GM23338 (cell line): ENCODE data around the gene GPR31. TPM values are rescaled to one million over a fixed set of nuclear protein-coding genes. Genes with fewer than 3 reads are reported as not detected.

Experiments
- ATAC-seq: fragments of 200-7000 bp; cut with Tn5 transposase; 3 replicates; pipeline ENCODE4 v1.9.1; 2020
- DNase-seq: peaks from one replicate; pipeline ENCODE4 v3.0.0-alpha.2; 2015; ENCODE audit warnings: low spot score
- H2AFZ ChIP-seq: fragments of 200-600 bp; sonication (generic); 2 replicates; pipeline ENCODE4 v1.8.0; 2016; ENCODE audit warnings: antibody characterized with exemption, mild to moderate bottlenecking, moderate library complexity
- H3F3A ChIP-seq: fragments of 200-600 bp; sonication (generic); replicated peaks from 2 replicates; pipeline ENCODE4 v1.8.0; 2017; ENCODE audit warnings: antibody characterized with exemption, mixed run types, low read depth
- H3K27ac ChIP-seq: fragments of 200-600 bp; sonication (generic); 2 replicates; pipeline ENCODE4 v1.6.1; 2016; ENCODE audit warnings: low read depth
- H3K27me3 ChIP-seq: fragments of 200-600 bp; sonication (generic); 2 replicates; pipeline ENCODE4 v1.8.0; 2016; ENCODE audit warnings: mild to moderate bottlenecking, mixed run types, moderate library complexity; ENCODE audit not compliant: insufficient read depth
- H3K36me3 ChIP-seq: fragments of 200-600 bp; sonication (generic); 2 replicates; pipeline ENCODE4 v1.8.0; 2016; ENCODE audit warnings: mild to moderate bottlenecking; ENCODE audit not compliant: insufficient read depth
- H3K4me1 ChIP-seq: fragments of 200-600 bp; sonication (generic); 2 replicates; pipeline ENCODE4 v1.8.0; 2016; ENCODE audit warnings: mild to moderate bottlenecking, moderate library complexity; ENCODE audit not compliant: insufficient read depth
- H3K4me2 ChIP-seq: fragments of 200-600 bp; sonication (generic); 2 replicates; pipeline ENCODE4 v1.7.1; 2017; ENCODE audit warnings: mixed run types
- H3K4me3 ChIP-seq: fragments of 200-600 bp; sonication (generic); 2 replicates; pipeline ENCODE4 v1.6.1; 2016; ENCODE audit warnings: mixed run types
- H3K79me2 ChIP-seq: fragments of 200-600 bp; sonication (generic); replicated peaks from 2 replicates; pipeline ENCODE4 v1.8.0; 2017; ENCODE audit warnings: mild to moderate bottlenecking; ENCODE audit not compliant: insufficient read depth
- H3K9me2 ChIP-seq: fragments of 200-600 bp; sonication (generic); 2 replicates; pipeline ENCODE4 v1.8.0; 2017; ENCODE audit not compliant: insufficient read depth
- H4K20me1 ChIP-seq: fragments of 200-600 bp; sonication (generic); replicated peaks from 2 replicates; pipeline ENCODE4 v1.8.0; 2017; ENCODE audit warnings: mild to moderate bottlenecking; ENCODE audit not compliant: insufficient read depth
- H3K27ac Mint-ChIP-seq: 2 replicates; pipeline ENCODE4 v1.8.0; 2020; ENCODE audit warnings: inconsistent platforms, mild to moderate bottlenecking, moderate library complexity, mixed read lengths
- H3K27me3 Mint-ChIP-seq: 3 replicates; pipeline ENCODE4 v1.8.0; 2022; ENCODE audit warnings: low read depth, mild to moderate bottlenecking, moderate library complexity, mixed read lengths, inconsistent platforms; ENCODE audit not compliant: insufficient read depth, poor library complexity
- H3K36me3 Mint-ChIP-seq: 3 replicates; pipeline ENCODE4 v1.8.0; 2021; ENCODE audit warnings: low read depth, mild to moderate bottlenecking, inconsistent platforms, moderate library complexity, mixed read lengths
- H3K4me1 Mint-ChIP-seq: 3 replicates; pipeline ENCODE4 v1.8.0; 2020; ENCODE audit warnings: mild to moderate bottlenecking, inconsistent platforms, mixed read lengths
- H3K4me3 Mint-ChIP-seq: 3 replicates; pipeline ENCODE4 v1.8.0; 2021; ENCODE audit warnings: moderate library complexity, mild to moderate bottlenecking, inconsistent platforms, mixed read lengths
- H3K9me3 Mint-ChIP-seq: 3 replicates; pipeline ENCODE4 v1.8.0; 2020; ENCODE audit warnings: moderate library complexity, mild to moderate bottlenecking, inconsistent platforms, mixed read lengths
- CREB1 ChIP-seq: fragments of 250-450 bp; sonication (Bioruptor Pico); IDR thresholded peaks from 2 replicates; pipeline ENCODE4 v1.5.0; 2020; ENCODE audit warnings: low read depth, mild to moderate bottlenecking, moderate library complexity
- EZH2phosphoT487 ChIP-seq: fragments of 200-600 bp; sonication (generic); IDR thresholded peaks from one replicate; pipeline ENCODE4 v1.8.1; 2018; ENCODE audit warnings: antibody characterized with exemption; ENCODE audit not compliant: unreplicated experiment
- JUNB ChIP-seq: IDR thresholded peaks from one replicate; pipeline ENCODE4 v1.6.1; 2016; ENCODE audit warnings: antibody characterized with exemption; ENCODE audit not compliant: unreplicated experiment
- NANOG ChIP-seq: IDR thresholded peaks from 2 replicates; pipeline ENCODE4 v1.6.1; 2016; ENCODE audit warnings: antibody characterized with exemption, borderline replicate concordance
- STAT1 ChIP-seq: IDR thresholded peaks from one replicate; pipeline ENCODE4 v1.6.1; 2016; ENCODE audit warnings: antibody characterized with exemption; ENCODE audit not compliant: unreplicated experiment
- ZNF331 ChIP-seq: fragments of 250-450 bp; sonication (Bioruptor Pico); IDR thresholded peaks from 2 replicates; pipeline ENCODE4 v1.5.0; 2020; ENCODE audit warnings: low read depth, mild to moderate bottlenecking, moderate library complexity
- polyA plus RNA-seq: library from polyadenylated mRNA; unstranded; fragments of >200 nt; fragmentation: Nextera tagmentation; extraction: Ambion mirVana; gene quantifications from 2 replicates; pipeline ENCODE4 v1.2.1, GENCODE V29; 2016
- total RNA-seq: library from RNA; depleted of rRNA; stranded (reverse); fragments of >200 nt; shearing (Covaris generic); gene quantifications from 2 replicates; pipeline ENCODE4 v1.2.3, GENCODE V29; 2014
- TF ChIP-seq, protein P1 (sequence below): IDR thresholded peaks from one replicate; pipeline ENCODE4 v1.6.1; 2018; ENCODE audit warnings: antibody characterized with exemption; ENCODE audit not compliant: unreplicated experiment
- TF ChIP-seq, protein P2 (sequence below), 2 experiments: fragments of 200-600 bp in 1 of 2; sonication (generic) in 1 of 2; conservative IDR thresholded peaks; 2 replicates each; pipeline versions ENCODE4 v1.5.1 to v1.6.1; 2016 to 2017; ENCODE audit warnings: antibody characterized with exemption in 2 of 2, low read depth in 2 of 2, mild to moderate bottlenecking in 2 of 2, moderate library complexity in 1 of 2
- TF ChIP-seq, protein P3 (sequence below): IDR thresholded peaks from 2 replicates; pipeline ENCODE4 v1.6.1; 2016; ENCODE audit warnings: antibody characterized with exemption

The GPR31 gene
- total and polyA plus RNA-seq, 2 experiments from 2014 or later: not detected

DNA sequence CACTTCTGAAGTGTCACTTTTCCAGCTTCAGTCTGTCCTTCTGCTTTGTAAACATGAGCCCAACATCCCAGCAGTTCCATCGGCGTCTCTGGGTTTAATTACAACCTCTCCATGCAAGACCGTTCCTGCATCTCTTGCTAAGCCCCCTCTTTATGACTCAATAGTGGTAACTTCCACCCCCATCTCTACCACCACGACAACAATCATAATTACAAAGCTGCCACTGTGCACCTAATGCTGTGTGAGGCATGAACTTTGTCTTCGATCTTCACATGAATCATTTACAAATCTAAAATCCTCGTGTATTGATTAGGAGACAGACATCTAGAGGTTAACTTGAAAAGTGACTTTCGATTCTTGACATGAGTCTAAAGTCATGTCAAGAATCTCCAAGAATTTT lies 39.8 kb downstream of the GPR31 start (continued):
- TF ChIP-seq, protein P1, sequence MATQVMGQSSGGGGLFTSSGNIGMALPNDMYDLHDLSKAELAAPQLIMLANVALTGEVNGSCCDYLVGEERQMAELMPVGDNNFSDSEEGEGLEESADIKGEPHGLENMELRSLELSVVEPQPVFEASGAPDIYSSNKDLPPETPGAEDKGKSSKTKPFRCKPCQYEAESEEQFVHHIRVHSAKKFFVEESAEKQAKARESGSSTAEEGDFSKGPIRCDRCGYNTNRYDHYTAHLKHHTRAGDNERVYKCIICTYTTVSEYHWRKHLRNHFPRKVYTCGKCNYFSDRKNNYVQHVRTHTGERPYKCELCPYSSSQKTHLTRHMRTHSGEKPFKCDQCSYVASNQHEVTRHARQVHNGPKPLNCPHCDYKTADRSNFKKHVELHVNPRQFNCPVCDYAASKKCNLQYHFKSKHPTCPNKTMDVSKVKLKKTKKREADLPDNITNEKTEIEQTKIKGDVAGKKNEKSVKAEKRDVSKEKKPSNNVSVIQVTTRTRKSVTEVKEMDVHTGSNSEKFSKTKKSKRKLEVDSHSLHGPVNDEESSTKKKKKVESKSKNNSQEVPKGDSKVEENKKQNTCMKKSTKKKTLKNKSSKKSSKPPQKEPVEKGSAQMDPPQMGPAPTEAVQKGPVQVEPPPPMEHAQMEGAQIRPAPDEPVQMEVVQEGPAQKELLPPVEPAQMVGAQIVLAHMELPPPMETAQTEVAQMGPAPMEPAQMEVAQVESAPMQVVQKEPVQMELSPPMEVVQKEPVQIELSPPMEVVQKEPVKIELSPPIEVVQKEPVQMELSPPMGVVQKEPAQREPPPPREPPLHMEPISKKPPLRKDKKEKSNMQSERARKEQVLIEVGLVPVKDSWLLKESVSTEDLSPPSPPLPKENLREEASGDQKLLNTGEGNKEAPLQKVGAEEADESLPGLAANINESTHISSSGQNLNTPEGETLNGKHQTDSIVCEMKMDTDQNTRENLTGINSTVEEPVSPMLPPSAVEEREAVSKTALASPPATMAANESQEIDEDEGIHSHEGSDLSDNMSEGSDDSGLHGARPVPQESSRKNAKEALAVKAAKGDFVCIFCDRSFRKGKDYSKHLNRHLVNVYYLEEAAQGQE: no peak
- no peak for TF ChIP-seq STAT1
- TF ChIP-seq EZH2phosphoT487: no peak
- TF ChIP-seq, protein P2, sequence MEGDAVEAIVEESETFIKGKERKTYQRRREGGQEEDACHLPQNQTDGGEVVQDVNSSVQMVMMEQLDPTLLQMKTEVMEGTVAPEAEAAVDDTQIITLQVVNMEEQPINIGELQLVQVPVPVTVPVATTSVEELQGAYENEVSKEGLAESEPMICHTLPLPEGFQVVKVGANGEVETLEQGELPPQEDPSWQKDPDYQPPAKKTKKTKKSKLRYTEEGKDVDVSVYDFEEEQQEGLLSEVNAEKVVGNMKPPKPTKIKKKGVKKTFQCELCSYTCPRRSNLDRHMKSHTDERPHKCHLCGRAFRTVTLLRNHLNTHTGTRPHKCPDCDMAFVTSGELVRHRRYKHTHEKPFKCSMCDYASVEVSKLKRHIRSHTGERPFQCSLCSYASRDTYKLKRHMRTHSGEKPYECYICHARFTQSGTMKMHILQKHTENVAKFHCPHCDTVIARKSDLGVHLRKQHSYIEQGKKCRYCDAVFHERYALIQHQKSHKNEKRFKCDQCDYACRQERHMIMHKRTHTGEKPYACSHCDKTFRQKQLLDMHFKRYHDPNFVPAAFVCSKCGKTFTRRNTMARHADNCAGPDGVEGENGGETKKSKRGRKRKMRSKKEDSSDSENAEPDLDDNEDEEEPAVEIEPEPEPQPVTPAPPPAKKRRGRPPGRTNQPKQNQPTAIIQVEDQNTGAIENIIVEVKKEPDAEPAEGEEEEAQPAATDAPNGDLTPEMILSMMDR (conservative IDR thresholded peaks at IDR 0.05; ENCODE audit: low read depth in 2 of 2): no peak
- TF ChIP-seq CREB1 (CRISPR knock-in tag): no peak
- no peak for TF ChIP-seq ZNF331 (CRISPR knock-in tag)

DNA sequence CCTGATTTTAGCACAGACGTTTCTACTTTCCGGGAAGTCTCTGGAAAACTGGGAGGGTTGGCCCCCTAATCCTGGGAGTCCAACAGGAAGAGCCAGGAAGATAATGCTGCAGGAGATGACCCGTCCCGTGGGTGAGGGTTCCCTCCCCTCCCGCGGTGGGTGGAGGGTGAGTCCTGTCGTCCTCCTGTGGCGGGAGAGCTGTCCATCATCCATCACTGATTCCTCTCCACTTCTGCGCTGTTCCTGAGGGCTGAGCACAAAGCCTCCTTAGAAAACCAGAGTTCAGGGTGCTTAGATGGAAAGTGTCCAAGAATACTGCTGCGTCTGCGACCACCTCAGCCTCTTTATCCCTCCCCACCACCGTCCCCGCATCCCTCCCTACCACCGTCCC lies 40.9 kb downstream of the GPR31 start:
- no peak overlapping the region for H3K4me3 ChIP-seq
- Mint-ChIP-seq H3K27me3 (peaks cover 5% of the 10 kb centered on the region), H3K4me3 (no peak overlapping the region), H3K4me1 (peaks cover 16% of the 10 kb centered on the region), H3K36me3 (peaks cover 4% of the 10 kb centered on the region; the same call in 2 of the 3 replicates), H3K9me3 (peaks cover 9% of the 10 kb centered on the region; the same call in 1 of the 3 replicates), H3K27ac (no peak overlapping the region)
- no peaks in the 10 kb centered on the region for H4K20me1 ChIP-seq
- no peak overlapping the region for H3K27ac ChIP-seq
- DNase-seq (no peak), ATAC-seq (no peak)
- H3K4me2 ChIP-seq: no peak overlapping the region
- peak overlapping the region; percentile 94 for H2AFZ ChIP-seq
- no peaks in the 10 kb centered on the region for H3K9me2 ChIP-seq
- H3K4me1 ChIP-seq: no peaks in the 10 kb centered on the region; the same call in 1 of the 2 replicates
- no peaks in the 10 kb centered on the region for H3K79me2 ChIP-seq
- no peaks in the 10 kb centered on the region for H3K27me3 ChIP-seq
- no peaks in the 10 kb centered on the region for H3K36me3 ChIP-seq
- no peaks in the 10 kb centered on the region for H3F3A ChIP-seq
- TF ChIP-seq EZH2phosphoT487: no peak
- no peak for TF ChIP-seq ZNF331 (CRISPR knock-in tag)
- TF ChIP-seq, protein P1: no peak
- TF ChIP-seq, protein P3, sequence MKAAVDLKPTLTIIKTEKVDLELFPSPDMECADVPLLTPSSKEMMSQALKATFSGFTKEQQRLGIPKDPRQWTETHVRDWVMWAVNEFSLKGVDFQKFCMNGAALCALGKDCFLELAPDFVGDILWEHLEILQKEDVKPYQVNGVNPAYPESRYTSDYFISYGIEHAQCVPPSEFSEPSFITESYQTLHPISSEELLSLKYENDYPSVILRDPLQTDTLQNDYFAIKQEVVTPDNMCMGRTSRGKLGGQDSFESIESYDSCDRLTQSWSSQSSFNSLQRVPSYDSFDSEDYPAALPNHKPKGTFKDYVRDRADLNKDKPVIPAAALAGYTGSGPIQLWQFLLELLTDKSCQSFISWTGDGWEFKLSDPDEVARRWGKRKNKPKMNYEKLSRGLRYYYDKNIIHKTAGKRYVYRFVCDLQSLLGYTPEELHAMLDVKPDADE: no peak
- TF ChIP-seq NANOG: no peak
- TF ChIP-seq JUNB: no peak
- TF ChIP-seq CREB1 (CRISPR knock-in tag): no peak
